Glutamatergic neuron (in vitro differentiated cells): ENCODE measurements around the gene PSENEN. TPM values are rescaled to one million over a fixed set of nuclear protein-coding genes. Genes with fewer than 3 reads are reported as not detected.

Source experiments
- DNase-seq: peaks from one replicate; pipeline ENCODE4 v3.0.0; 2022
- H3K27ac Mint-ChIP-seq: one replicate; pipeline ENCODE4 v1.8.0; 2020; ENCODE audit warnings: mild to moderate bottlenecking, mixed read lengths, inconsistent platforms; ENCODE audit not compliant: unreplicated experiment
- H3K27me3 Mint-ChIP-seq: one replicate; pipeline ENCODE4 v1.8.0; 2020; ENCODE audit warnings: mild to moderate bottlenecking, moderate library complexity, mixed read lengths, inconsistent platforms; ENCODE audit not compliant: unreplicated experiment
- H3K36me3 Mint-ChIP-seq: one replicate; pipeline ENCODE4 v1.8.0; 2020; ENCODE audit warnings: mild to moderate bottlenecking, mixed read lengths, inconsistent platforms; ENCODE audit not compliant: unreplicated experiment
- H3K4me1 Mint-ChIP-seq: one replicate; pipeline ENCODE4 v1.8.0; 2020; ENCODE audit warnings: mild to moderate bottlenecking, low read depth, mixed read lengths, inconsistent platforms; ENCODE audit not compliant: unreplicated experiment
- H3K4me3 Mint-ChIP-seq: one replicate; pipeline ENCODE4 v1.8.0; 2020; ENCODE audit warnings: mild to moderate bottlenecking, mixed read lengths, inconsistent platforms; ENCODE audit not compliant: unreplicated experiment
- H3K9me3 Mint-ChIP-seq: one replicate; pipeline ENCODE4 v1.8.0; 2020; ENCODE audit warnings: mild to moderate bottlenecking, moderate library complexity, mixed read lengths, inconsistent platforms; ENCODE audit not compliant: unreplicated experiment
- CTCF ChIP-seq: fragments of 200-600 bp; sonication (generic); IDR thresholded peaks from one replicate; pipeline ENCODE4 v1.5.0; 2021; ENCODE audit not compliant: partially characterized antibody, unreplicated experiment
- total RNA-seq: library from RNA; stranded (reverse); fragmentation: NEBNext Ultra II Directional; extraction: Animal tissue kit (Norgen Biotek cat#: 25700); gene quantifications from one replicate; pipeline ENCODE4 v1.2.1, GENCODE V29; 2021; ENCODE audit not compliant: unreplicated experiment

The PSENEN gene
- total RNA-seq, 1 donor from 2014 or later, result 109 TPM

DNA sequence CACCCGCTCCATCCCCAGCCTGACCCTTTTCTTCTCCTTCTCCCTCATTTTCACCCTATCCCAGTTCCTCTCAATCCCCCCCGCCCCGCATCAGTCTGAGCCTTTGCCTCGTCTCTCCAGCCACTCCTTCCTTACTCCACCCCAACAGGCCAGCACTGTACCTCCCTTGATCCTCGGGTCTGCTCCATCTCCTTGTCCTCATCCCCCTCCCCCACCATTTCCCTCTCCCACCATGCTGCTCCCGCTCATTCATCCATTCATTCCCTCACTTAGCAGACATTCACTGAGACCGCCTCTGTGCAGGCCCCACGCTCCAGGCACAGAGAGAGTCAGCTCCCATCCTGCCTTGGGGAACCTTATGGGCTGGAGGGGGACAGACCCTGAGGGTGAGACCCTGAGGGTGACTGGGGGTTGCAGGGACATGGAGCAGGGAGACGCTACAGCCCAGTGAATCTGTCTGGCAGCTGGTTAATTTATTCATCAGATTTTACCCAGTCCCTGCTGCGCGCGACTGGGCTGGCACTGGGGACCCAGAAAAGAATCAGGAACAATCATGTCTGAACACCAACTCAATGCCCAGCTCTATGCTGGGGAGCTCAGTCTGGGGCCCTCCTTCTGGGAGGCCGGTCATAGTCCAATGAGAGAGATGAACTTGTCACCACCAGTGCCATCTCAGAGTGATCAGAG lies 30.8 kb downstream of the PSENEN start:
- no peak for DNase-seq
- peak overlapping the region; percentile 94 for H3K4me3 Mint-ChIP-seq
- peaks cover 12% of the 10 kb centered on the region for H3K36me3 Mint-ChIP-seq
- H3K27me3 Mint-ChIP-seq, result peaks cover 25% of the 10 kb centered on the region
- peaks cover 15% of the 10 kb centered on the region for H3K9me3 Mint-ChIP-seq
- no peak for TF ChIP-seq CTCF
- peaks cover 18% of the 10 kb centered on the region for H3K4me1 Mint-ChIP-seq
- H3K27ac Mint-ChIP-seq, result peak overlapping the region; percentile 92

DNA sequence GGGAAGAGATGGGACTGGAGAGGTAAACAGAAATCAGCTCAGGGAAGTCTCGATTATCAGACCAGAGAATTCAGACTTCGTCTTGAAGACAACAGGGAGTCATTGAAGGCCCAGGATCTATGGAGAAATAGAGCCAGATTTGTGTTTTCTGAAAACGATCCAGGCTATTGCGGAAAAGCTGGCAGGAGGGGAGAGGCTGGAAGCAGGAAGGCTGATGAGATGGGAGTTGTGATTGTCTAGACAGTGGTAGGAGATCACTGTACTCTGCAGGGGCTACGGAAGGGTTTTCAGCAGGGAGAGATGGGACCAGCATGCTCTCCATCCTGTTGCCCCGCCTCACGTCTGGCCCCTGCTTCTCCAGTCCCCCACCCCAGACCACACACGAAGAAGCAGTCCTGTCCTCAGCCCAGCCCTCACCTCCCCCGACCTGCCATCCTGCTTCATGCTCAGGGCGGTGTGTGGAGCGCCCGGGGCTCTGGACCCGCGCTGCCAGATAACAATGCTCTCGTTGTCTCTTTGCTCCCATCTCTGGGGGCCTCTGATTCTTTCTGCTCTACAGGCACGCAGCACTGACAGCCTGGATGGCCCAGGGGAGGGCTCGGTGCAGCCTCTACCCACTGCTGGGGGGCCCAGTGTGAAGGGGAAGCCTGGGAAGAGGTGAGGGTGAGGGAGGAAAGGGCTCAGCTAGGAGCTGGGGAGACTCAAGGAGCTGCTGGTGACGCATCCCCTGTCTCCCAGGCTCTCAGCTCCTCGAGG lies 31.8 kb downstream of the PSENEN start:
- H3K9me3 Mint-ChIP-seq, result peaks cover 15% of the 10 kb centered on the region
- DNase-seq, result no peak
- TF ChIP-seq CTCF, result no peak
- peaks cover 18% of the 10 kb centered on the region for H3K4me1 Mint-ChIP-seq
- H3K27ac Mint-ChIP-seq, result peak overlapping the region; percentile 92
- peak overlapping the region; percentile 94 for H3K4me3 Mint-ChIP-seq
- H3K27me3 Mint-ChIP-seq, result peaks cover 25% of the 10 kb centered on the region
- peaks cover 12% of the 10 kb centered on the region for H3K36me3 Mint-ChIP-seq

DNA sequence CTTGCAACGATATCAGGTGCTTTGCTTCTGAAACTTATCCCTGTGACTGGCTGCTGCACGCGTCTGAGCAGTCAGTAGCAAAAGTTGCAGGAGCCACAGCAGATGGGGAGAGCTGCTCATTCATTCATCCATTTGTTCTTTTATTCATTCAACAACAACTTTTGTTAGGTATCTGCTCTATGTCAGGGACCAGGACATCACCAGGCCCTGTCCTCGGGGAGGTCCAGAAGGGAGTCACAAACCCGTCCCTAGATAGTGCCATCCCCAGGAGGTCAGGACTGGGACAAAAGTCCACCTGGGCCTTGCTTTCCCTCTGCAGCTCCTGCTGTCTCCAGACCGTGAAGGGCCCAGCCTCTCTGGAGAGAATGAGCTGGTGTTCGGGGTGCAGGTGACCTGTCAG lies 32.5 kb downstream of the PSENEN start:
- DNase-seq, result no peak
- TF ChIP-seq CTCF, result no peak
- Mint-ChIP-seq H3K4me1 (peaks cover 18% of the 10 kb centered on the region), H3K9me3 (peaks cover 14% of the 10 kb centered on the region), H3K4me3 (peak overlapping the region; percentile 94), H3K27me3 (peaks cover 25% of the 10 kb centered on the region), H3K36me3 (peaks cover 12% of the 10 kb centered on the region), H3K27ac (no peak overlapping the region)

GRCh38 chr19:35779033-35779432 lies 33.6 kb downstream of the PSENEN start:
- peaks cover 20% of the 10 kb centered on the region for H3K4me1 Mint-ChIP-seq
- no peak for TF ChIP-seq CTCF
- H3K9me3 Mint-ChIP-seq, result peaks cover 17% of the 10 kb centered on the region
- H3K4me3 Mint-ChIP-seq, result no peak overlapping the region
- DNase-seq, result no peak
- H3K27me3 Mint-ChIP-seq, result peaks cover 29% of the 10 kb centered on the region
- peak overlapping the region; percentile 48 for H3K27ac Mint-ChIP-seq
- peaks cover 12% of the 10 kb centered on the region for H3K36me3 Mint-ChIP-seq

DNA sequence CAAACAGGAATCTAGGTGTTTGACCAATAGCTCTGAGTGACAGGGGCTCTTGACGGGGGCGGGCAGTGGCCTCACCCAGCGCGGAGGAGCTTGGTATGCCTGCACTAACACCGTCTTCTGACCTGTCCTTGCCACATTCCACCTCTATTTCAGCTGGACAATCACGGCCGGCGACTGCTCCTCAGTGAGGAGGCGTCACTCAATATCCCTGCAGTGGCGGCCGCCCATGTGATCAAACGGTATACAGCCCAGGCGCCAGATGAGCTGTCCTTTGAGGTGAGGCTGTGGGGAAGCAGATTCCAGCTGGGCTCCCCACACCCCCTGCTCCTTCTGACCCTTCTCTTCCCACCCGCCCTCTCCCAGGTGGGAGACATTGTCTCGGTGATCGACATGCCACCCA lies 34.6 kb downstream of the PSENEN start:
- peaks cover 15% of the 10 kb centered on the region for H3K4me1 Mint-ChIP-seq
- no peak for TF ChIP-seq CTCF
- H3K27ac Mint-ChIP-seq, result no peak overlapping the region
- DNase-seq, result no peak
- peaks cover 8% of the 10 kb centered on the region for H3K36me3 Mint-ChIP-seq
- peaks cover 10% of the 10 kb centered on the region for H3K9me3 Mint-ChIP-seq
- H3K27me3 Mint-ChIP-seq, result peaks cover 20% of the 10 kb centered on the region
- no peak overlapping the region for H3K4me3 Mint-ChIP-seq
